Thyroid gland (tissue), 4 donors: Measurements from ENCODE around the gene TMEM252. TPM values are rescaled to one million over a fixed set of nuclear protein-coding genes. Genes with fewer than 3 reads are reported as not detected.

ENCODE experiments used
- DNase-seq, 2 donors: peaks; one replicate each; pipeline ENCODE4 v3.0.0-alpha.2; 2019
- H3K27ac ChIP-seq, 3 donors: fragments of 200-600 bp; sonication (generic); 1 replicate in 2 of 3; 2 replicates in 1 of 3; pipeline ENCODE4 v1.5.1; 2016 to 2019; ENCODE audit warnings: mild to moderate bottlenecking in 1 of 3, moderate library complexity in 1 of 3
- H3K27me3 ChIP-seq: fragments of 200-600 bp; sonication (generic); one replicate; pipeline ENCODE4 v1.5.1; 2019
- H3K36me3 ChIP-seq, 2 donors: fragments of 200-600 bp; sonication (generic); one replicate each; pipeline ENCODE4 v1.5.1; 2016 to 2019
- H3K4me1 ChIP-seq, 2 donors: fragments of 200-600 bp; sonication (generic); one replicate each; pipeline ENCODE4 v1.5.1; 2017 to 2019
- H3K4me3 ChIP-seq, 3 donors: fragments of 200-600 bp; sonication (generic); replicated peaks in 1 of 3; 1 replicate in 2 of 3; 2 replicates in 1 of 3; pipeline ENCODE4 v1.5.1; 2016; ENCODE audit warnings: mild to moderate bottlenecking in 1 of 3
- H3K9me3 ChIP-seq: fragments of 200-600 bp; sonication (generic); one replicate; pipeline ENCODE4 v1.5.1; 2017
- CTCF ChIP-seq, 6 experiments: fragments of 200-600 bp in 3 of 6; fragments of 450-650 bp in 3 of 6; sonication (generic) in 3 of 6; IDR thresholded peaks; one replicate each; pipeline ENCODE4 v1.5.1; 2016 to 2019; ENCODE audit warnings: antibody characterized with exemption in 6 of 6, mild to moderate bottlenecking in 2 of 6, inconsistent platforms in 1 of 6, moderate library complexity in 1 of 6
- POLR2A ChIP-seq, 2 donors: fragments of 450-650 bp; IDR thresholded peaks; one replicate each; pipeline ENCODE4 v1.6.1; 2017; ENCODE audit warnings: antibody characterized with exemption in 2 of 2, mild to moderate bottlenecking in 2 of 2, moderate library complexity in 1 of 2
- WGBS, 2 donors: methylation state at CpG; one replicate each; pipeline ENCODE4 v1.1.5; 2017; 5-methylcytosine and 5-hydroxymethylcytosine counted together
- intact Hi-C: fragments of 100-400 bp; cut with DNase I; formaldehyde crosslinking; loops from one replicate; pipeline ENCODE4 v1.15.1; 2023
- total RNA-seq, 4 donors: library from RNA; depleted of rRNA; stranded (reverse); fragments of >200 nt; gene quantifications; one replicate each; pipeline ENCODE4 v1.2.3, GENCODE V29; 2016

Gene TMEM252
- total RNA-seq, 4 donors from 2014 or later, result not detected

GRCh38 chr9:68513981-68514380 is 26.7 kb downstream of the TMEM252 start:
- Histone ChIP-seq H3K27ac (no peak overlapping the region), H3K9me3 (no peaks in the 10 kb centered on the region), H3K4me1 (no peaks in the 10 kb centered on the region), H3K4me3 (no peak overlapping the region), H3K36me3 (no peaks in the 10 kb centered on the region), H3K27me3 (no peaks in the 10 kb centered on the region)
- 95 to 98% methylated on average over 4 of the region's 4 CpGs for WGBS, 2 donors
- TF ChIP-seq POLR2A (IDR thresholded peaks at IDR 0.05) (no peak), CTCF (IDR thresholded peaks at IDR 0.05) (no peak)
- intact Hi-C loops, result no loop called here
- no peak for DNase-seq

GRCh38 chr9:68513385-68513784 is 27.3 kb downstream of the TMEM252 start:
- no peak overlapping the region for H3K27ac ChIP-seq
- intact Hi-C loops, result no loop called here
- no peaks in the 10 kb centered on the region for H3K4me1 ChIP-seq
- no peaks in the 10 kb centered on the region for H3K36me3 ChIP-seq
- no peak for DNase-seq
- H3K9me3 ChIP-seq, result no peaks in the 10 kb centered on the region
- TF ChIP-seq POLR2A (IDR thresholded peaks at IDR 0.05), result no peak
- TF ChIP-seq CTCF (IDR thresholded peaks at IDR 0.05), result no peak
- H3K4me3 ChIP-seq, result no peak overlapping the region
- WGBS, 2 donors, result 73 to 76% methylated on average over 3 of the region's 3 CpGs
- H3K27me3 ChIP-seq, result no peaks in the 10 kb centered on the region

DNA sequence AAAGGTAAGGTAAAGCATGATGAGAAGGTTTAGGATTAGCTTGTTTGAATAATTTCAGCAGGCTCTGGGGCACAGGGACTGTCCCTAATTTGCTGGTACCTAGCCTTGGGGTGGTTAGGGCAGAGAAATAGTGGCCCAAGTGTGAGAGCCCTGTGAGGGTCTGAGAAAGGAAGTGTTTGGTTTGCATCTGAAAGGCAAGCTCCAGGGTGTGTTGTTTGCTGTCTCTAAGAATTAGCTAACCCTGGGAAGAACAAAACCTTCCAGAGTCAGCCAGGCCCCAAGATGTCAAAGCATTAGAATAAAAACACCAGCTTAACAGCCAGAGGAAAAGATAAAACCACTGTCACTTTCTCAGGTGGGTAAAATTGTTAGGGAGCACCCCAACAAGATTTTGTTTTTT is 31.0 kb downstream of the TMEM252 start:
- Histone ChIP-seq H3K27me3 (no peaks in the 10 kb centered on the region), H3K9me3 (no peaks in the 10 kb centered on the region), H3K4me1 (peaks cover 0 to 4% of the 10 kb centered on the region in 2 donors), H3K27ac (no peak overlapping the region), H3K4me3 (no peak overlapping the region), H3K36me3 (no peaks in the 10 kb centered on the region)
- TF ChIP-seq POLR2A (IDR thresholded peaks at IDR 0.05) (no peak), CTCF (IDR thresholded peaks at IDR 0.05) (no peak)
- no peak for DNase-seq
- intact Hi-C loops, result no loop called here

DNA sequence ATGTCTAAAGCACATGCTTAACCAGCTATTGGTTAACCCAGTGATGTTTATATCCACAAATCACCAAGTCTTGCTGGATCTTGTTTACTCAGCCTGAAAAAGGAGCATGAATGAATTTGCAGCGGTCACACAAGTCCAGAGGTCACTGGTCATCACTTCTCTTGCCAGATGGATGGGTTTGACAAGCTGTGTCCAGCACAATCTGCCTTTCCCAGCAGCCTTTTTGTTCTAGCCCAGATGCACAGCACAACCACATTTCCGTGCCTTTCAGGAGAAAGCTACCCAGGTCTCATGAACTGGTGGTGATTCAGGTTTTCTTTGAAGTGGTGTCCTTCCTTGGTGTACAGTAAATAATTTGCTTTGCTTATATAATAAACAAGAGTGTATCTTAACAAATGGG is 32.1 kb downstream of the TMEM252 start:
- no peak for TF ChIP-seq POLR2A (IDR thresholded peaks at IDR 0.05)
- no peak for TF ChIP-seq CTCF (IDR thresholded peaks at IDR 0.05)
- H3K4me3 ChIP-seq, result no peak overlapping the region
- intact Hi-C loops, result no loop called here
- peaks cover 0 to 4% of the 10 kb centered on the region in 2 donors for H3K4me1 ChIP-seq
- DNase-seq, result no peak
- 70 to 74% methylated on average over 2 of the region's 2 CpGs for WGBS, 2 donors
- no peaks in the 10 kb centered on the region for H3K36me3 ChIP-seq
- H3K27ac ChIP-seq, result no peak overlapping the region
- H3K9me3 ChIP-seq, result no peaks in the 10 kb centered on the region
- no peaks in the 10 kb centered on the region for H3K27me3 ChIP-seq

GRCh38 chr9:68507806-68508145 is 32.9 kb downstream of the TMEM252 start:
- Histone ChIP-seq H3K27ac (no peak overlapping the region), H3K4me1 (peaks cover 0 to 4% of the 10 kb centered on the region in 2 donors), H3K36me3 (no peaks in the 10 kb centered on the region), H3K4me3 (no peak overlapping the region), H3K9me3 (no peaks in the 10 kb centered on the region), H3K27me3 (no peaks in the 10 kb centered on the region)
- WGBS, 2 donors, result 52 to 54% methylated on average over 2 of the region's 2 CpGs
- no peak for TF ChIP-seq POLR2A (IDR thresholded peaks at IDR 0.05)
- no peak for TF ChIP-seq CTCF (IDR thresholded peaks at IDR 0.05)
- intact Hi-C loops, result no loop called here
- DNase-seq, result no peak
